Measurements from ENCODE around the gene OBSCN. TPM values are rescaled to one million over a fixed set of nuclear protein-coding genes. Genes with fewer than 3 reads are reported as not detected.
"Not testable (repeated sequence)": the region's sequence is repeated elsewhere in the genome, so short reads cannot be mapped to it uniquely, and the experiment has no call there.

The OBSCN gene
- total RNA-seq, 1 donor from 2014 or later: 9.5 TPM

DNA sequence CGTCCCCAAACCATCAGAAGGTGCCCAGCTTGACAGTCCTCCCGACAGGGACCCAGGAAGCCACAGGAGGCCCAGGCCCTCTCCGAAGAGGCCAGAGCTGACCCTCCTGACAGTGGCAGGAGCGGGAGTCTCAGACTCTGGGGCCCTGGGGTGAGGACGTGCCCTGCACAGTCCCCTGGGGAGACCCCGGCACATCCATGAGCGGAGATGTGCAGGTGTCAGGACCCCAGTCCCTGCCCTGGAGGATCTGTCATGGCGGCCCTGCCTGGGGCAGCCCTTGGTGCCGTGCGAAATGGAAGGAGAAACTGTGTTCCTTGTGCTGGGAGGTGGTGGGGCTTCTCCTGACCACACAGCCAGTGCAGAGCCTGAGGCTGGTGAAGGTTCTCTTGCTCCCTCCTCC is 55.8 kb downstream of the OBSCN start:
- DNase-seq: no peak

GRCh38 chr1:228264090-228264829 is 56.4 kb downstream of the OBSCN start:
- no peak for DNase-seq

DNA sequence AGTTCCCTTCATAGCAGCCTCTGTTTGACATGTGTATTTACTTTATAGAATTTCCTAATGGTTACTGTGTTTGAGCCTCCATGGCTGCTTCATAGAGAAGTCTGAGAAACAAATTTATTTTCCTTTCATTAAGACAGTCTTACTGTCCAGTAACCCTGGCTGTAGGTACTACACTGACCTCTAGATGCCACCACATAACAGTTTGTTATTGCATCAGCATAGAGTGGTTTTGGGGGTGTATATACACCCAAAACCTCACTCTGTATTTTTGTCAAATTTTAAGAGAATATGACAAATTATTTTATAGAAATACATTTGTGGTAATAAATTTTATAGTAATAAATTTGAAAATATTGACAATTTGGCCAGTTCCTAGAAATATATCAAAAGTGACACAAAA is 57.3 kb downstream of the OBSCN start:
- DNase-seq: peak; percentile 58

DNA sequence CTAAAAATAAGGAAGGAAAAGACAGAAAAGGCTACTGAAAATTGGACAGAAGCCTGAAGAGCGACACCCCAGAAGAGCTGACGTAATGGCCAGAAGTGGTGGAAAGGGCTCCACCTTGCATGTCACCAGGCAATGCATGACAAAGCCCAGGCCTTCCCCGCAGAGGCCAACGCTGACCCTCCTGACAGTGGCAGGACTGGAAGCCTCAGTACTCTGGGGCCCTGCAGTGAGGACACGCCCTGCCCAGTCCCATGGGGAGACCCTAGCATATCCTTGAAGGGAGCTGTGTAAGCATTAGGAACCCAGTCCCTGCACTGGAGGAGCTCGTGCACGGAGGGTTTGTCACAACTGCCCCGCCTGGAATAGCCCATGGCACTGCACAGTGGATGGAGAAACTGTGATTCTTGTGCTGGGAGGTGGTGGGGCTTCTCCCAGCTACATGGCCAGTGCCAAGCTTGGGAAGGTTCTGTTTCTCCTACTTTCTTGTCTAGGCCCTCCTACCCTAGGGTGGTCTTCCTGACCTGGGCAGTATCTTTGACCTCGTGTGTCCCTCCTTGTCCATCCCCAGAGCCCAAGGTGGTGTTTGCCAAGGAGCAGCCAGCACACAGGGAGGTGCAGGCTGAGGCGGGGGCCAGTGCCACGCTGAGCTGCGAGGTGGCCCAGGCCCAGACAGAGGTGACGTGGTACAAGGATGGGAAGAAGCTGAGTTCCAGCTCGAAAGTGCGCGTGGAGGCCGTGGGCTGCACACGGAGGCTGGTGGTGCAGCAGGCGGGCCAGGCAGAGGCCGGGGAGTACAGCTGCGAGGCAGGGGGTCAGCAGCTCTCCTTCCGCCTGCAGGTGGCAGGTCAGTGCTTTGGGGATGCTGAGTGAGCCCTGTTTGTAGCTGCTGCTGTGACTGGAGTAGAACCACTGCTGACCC is 60.4 kb downstream of the OBSCN start:
- DNase-seq: no peak

DNA sequence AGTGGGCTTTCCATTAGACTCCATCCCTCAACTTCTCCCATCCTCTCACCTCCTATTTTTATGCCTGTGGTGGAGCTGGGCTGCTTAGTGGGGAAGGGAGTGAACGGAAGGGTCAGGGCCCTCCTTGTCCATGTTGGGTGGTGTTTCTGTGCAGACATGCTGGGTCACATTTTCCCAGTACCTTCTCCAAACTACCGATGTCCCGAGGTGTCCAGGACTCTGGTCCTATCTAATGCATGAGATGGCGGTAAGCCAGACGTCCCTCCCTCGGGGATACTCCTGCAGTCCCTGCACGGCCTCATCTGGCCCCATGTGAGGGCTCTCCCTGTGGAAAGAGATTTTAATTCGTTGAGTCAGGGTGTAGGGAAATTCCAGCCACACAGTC is 61.0 kb downstream of the OBSCN start:
- DNase-seq: no peak

DNA sequence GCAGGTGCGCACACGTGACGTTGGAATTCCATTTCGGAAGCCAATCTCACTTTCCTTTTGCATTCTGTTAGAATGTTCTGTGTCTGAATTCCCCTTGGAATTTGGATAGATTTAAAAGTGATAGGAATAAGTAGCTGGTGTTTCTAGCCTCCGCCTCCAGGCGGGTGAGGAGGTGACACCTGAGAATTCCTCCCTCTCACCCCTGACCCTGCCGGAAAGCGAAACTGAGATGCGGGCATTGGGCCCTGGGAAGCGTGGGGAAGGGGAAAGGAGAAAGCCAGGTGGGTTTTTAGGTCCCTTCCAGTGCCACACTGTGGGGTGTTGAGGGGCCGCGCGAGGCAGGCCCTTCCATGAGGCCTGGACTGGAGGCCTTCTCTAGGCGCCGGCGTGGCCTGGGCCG is 61.6 kb downstream of the OBSCN start:
- not testable (repeated sequence) for DNase-seq

DNA sequence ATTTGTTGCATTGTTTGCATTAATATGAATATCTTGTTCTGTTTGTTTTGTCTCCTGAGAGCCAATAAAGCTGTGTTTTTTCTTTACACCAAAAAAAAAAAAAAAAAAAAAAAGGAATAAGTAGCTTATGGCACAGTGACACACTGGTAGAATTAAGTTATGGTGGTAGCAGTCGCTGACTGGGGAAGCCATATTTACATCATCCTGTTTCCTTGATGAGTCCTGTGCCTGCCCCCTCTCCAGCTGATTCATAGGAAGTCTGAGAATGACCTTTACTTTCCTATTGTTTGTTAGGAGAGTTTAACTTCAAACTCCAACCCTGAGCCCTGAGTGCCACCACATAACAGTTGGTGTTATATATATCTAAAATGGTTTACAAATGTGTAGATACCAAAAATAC is 62.2 kb downstream of the OBSCN start:
- DNase-seq: peak; percentile 89

GRCh38 chr1:228271701-228272251 is 63.9 kb downstream of the OBSCN start:
- no peak for DNase-seq

GRCh38 chr1:228272331-228272791 is 64.5 kb downstream of the OBSCN start:
- DNase-seq: no peak

DNA sequence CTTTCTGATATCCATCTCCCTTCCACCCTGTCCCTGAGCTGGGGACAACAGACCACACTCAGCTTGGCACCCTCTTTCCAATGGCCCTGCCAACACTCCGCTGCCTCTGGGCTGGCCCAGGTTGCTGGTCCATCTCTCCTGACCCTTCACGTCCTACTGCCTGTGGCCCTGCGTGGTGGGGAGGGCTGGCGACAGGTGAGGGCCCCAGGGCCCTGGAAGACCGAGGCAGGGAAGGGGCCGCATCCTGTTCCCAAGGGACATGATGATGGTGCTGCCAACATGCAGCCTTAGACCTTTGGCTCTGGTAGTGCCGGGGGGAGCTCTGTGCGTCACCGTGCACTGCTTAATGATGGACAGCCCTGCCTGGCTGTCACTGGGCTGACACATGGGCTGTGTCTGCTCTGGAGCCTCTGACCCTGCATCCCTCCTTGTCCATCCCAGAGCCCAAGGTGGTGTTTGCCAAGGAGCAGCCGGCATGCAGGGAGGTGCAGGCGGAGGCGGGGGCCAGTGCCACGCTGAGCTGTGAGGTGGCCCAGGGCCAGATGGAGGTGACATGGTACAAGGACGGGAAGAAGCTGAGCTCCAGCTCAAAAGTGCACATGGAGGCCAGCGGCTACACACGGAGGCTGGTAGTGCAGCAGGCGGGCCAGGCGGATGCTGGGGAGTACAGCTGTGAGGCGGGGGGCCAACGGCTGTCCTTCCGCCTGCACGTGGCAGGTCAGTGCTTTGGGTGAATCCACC is 65.2 kb downstream of the OBSCN start:
- no peak for DNase-seq

DNA sequence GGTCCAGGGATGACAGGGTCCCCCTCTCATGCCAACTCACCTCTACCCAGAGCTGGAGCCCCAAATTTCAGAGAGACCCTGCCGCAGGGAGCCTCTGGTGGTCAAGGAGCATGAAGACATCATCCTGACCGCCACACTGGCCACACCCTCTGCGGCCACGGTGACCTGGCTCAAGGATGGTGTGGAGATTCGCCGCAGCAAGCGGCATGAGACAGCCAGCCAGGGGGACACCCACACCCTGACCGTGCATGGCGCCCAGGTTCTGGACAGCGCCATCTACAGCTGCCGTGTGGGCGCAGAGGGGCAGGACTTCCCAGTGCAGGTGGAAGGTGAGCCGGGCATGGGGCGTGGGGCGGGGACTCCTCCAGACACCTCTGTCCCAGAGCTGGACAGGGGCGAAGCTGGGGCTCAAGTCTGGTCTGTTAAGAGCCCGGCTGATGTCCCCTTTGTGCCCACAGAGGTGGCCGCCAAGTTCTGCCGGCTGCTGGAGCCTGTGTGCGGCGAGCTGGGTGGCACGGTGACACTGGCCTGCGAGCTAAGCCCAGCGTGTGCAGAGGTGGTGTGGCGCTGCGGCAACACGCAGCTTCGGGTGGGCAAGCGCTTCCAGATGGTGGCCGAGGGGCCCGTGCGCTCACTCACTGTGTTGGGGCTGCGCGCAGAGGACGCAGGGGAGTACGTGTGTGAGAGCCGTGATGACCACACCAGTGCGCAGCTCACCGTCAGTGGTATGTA is 66.0 kb downstream of the OBSCN start:
- DNase-seq: no peak

- DNase-seq: no peak
Measured at GRCh38 chr1:228274452-228275178, 66.8 kb downstream of the OBSCN start.

DNA sequence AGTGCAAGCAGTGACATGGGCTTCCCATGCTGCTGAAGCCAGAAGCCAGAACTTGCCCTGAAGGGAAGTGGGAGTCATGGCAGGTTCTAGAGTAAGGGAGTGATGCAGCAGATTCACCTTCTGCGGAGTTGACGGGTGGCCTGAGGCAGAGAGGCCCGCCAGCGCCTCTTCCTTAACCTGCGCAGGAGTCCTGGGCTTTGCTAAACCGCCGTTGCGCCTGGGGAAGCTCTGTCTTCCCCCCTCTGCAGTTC is 67.3 kb downstream of the OBSCN start:
- DNase-seq: no peak

GRCh38 chr1:228275430-228276173 is 67.8 kb downstream of the OBSCN start:
- DNase-seq: peak; percentile 68

GRCh38 chr1:228276174-228276831 is 68.5 kb downstream of the OBSCN start:
- peak; percentile 16 for DNase-seq

DNA sequence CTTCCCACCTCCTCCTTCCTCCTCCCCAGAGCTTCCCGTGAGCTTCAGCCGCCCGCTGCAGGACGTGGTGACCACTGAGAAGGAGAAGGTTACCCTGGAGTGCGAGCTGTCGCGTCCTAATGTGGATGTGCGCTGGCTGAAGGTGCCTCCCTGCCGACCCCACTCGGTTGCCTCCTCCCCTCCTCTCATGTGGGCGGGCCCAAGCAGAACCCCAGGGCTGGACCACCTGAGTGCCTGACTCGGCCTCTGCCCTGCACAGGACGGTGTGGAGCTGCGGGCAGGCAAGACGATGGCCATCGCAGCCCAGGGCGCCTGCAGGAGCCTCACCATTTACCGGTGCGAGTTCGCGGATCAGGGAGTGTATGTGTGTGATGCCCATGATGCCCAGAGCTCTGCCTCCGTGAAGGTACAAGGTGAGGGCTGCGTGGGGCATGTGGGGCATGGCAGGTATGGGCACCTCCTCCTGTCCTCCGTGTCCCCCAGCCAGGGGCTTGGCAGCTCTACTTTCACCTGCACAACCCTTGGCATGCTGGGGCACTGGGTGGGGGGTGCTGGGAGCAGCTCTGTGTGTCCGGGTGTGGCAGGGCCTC is 69.2 kb downstream of the OBSCN start:
- DNase-seq: no peak

- no peak for DNase-seq
Measured at GRCh38 chr1:228277491-228278431, 69.9 kb downstream of the OBSCN start.

DNA sequence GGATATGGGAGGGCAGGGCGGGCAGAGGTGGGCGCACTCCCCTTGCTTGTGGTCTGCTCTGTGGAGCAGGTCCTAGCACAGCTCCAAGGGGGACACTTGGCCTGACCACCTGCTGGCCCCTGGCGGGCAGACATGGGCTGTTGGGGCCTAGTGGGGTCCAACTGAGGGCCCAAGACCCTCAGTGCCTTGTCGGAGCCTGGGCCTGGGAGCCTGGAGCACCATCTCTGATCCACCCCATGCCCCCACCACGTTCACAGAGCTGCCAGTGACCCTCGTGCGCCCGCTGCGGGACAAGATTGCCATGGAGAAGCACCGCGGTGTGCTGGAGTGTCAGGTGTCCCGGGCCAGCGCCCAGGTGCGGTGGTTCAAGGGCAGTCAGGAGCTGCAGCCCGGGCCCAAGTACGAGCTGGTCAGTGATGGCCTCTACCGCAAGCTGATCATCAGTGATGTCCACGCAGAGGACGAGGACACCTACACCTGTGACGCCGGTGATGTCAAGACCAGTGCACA is 70.6 kb downstream of the OBSCN start:
- no peak for DNase-seq

All from dermis blood vessel endothelial cell (primary cell).